ENCODE results near the gene TMEM119. TPM values are rescaled to one million over a fixed set of nuclear protein-coding genes. Genes with fewer than 3 reads are reported as not detected.

The TMEM119 gene
- total and polyA plus RNA-seq, 9 of the 15 experiments (the other 6 are each of a cell fraction or from before 2014, with no cell fraction given), result 0.18 TPM; not detected in 8

GRCh38 chr12:108565976-108566375 is 31.9 kb downstream of the TMEM119 start:
- peak; percentile 36 for TF ChIP-seq NFIC (IDR thresholded peaks at IDR 0.05)
- no peak for TF ChIP-seq ZBTB34 (CRISPR knock-in tag; IDR thresholded peaks at IDR 0.05)
- Histone ChIP-seq H3K27ac (ENCODE audit: extremely low read depth, low read depth, low read length) (no peak overlapping the region), H3K9ac (ENCODE audit: insufficient read depth in 1 of 2, low read depth in 2 of 2, low read length in 2 of 2) (no peak overlapping the region), H3K27me3 (ENCODE audit: control insufficient read depth in 2 of 2, insufficient read depth in 2 of 2, low read length in 2 of 2) (no peaks in the 10 kb centered on the region), H3K36me3 (ENCODE audit: control insufficient read depth, insufficient read depth, low read length) (peaks cover 52% of the 10 kb centered on the region), H3K9me3 (replicated peaks; ENCODE audit: control insufficient read depth, insufficient read depth, low read depth, low read length) (no peaks in the 10 kb centered on the region), H3K4me1 (replicated peaks in 1 of 2; ENCODE audit: control insufficient read depth in 2 of 2, insufficient read depth in 2 of 2, low read length in 2 of 2) (peaks cover 5 to 17% of the 10 kb centered on the region in 2 experiments), H3K4me3 (no peak overlapping the region), H3K9me1 (ENCODE audit: control insufficient read depth, insufficient read depth, low read length) (no peaks in the 10 kb centered on the region), H2AFZ (ENCODE audit: low read depth, low read length) (no peak overlapping the region), H3K4me2 (ENCODE audit: insufficient read depth, low read length) (no peak overlapping the region), H3K79me2 (ENCODE audit: control insufficient read depth, insufficient read depth, low read length) (peaks cover 30% of the 10 kb centered on the region), H4K20me1 (replicated peaks; ENCODE audit: control insufficient read depth, insufficient read depth, low read length) (no peaks in the 10 kb centered on the region)
- BruUV-seq (replicated peaks), result no TSS peak
- in situ Hi-C loops (cut with MboI) (loop anchor here (5.0 kb wide), 1 partner anchor 51 kb away; no protein-coding TSS in a partner anchor), intact Hi-C loops (cut with micrococcal nuclease) (no loop called here)
- WGBS (ENCODE audit: insufficient coverage, low coverage, missing lambda C conversion rate), result 93% methylated on average over 2 of the region's 2 CpGs
- DNase-seq (ENCODE audit: extremely low read depth in 1 of 4, low spot score in 3 of 4) (no peak), FAIRE-seq (no peak), ATAC-seq (no peak)
- CTCF ChIA-PET (ENCODE audit: low intra/inter-chr PET ratio), result no interaction called here
- POLR2A ChIA-PET, result interaction anchor here (0.8 to 1.1 kb wide), 3 partner anchors 11 to 75 kb away, joined by 3 to 5 read pairs (median 4); no protein-coding TSS in a partner anchor

- H3K36me3 ChIP-seq (ENCODE audit: control insufficient read depth, insufficient read depth, low read length), result peaks cover 52% of the 10 kb centered on the region
- no peak overlapping the region for H2AFZ ChIP-seq (ENCODE audit: low read depth, low read length)
- no peaks in the 10 kb centered on the region for H3K9me3 ChIP-seq (replicated peaks; ENCODE audit: control insufficient read depth, insufficient read depth, low read depth, low read length)
- H3K27me3 ChIP-seq (ENCODE audit: control insufficient read depth in 2 of 2, insufficient read depth in 2 of 2, low read length in 2 of 2), result no peaks in the 10 kb centered on the region
- H3K79me2 ChIP-seq (ENCODE audit: control insufficient read depth, insufficient read depth, low read length), result peaks cover 38% of the 10 kb centered on the region
- H3K27ac ChIP-seq (ENCODE audit: extremely low read depth, low read depth, low read length), result peak overlapping the region; percentile 85; the same call in 1 of the 3 replicates
- no peak for TF ChIP-seq ATF2 (CRISPR knock-in tag; IDR thresholded peaks at IDR 0.05)
- CTCF ChIA-PET (ENCODE audit: low intra/inter-chr PET ratio), result interaction anchor here (0.6 to 3.1 kb wide), 2 partner anchors 53 to 385 kb away, joined by 5 to 30 read pairs; no protein-coding TSS in a partner anchor
- WGBS (ENCODE audit: insufficient coverage, low coverage, missing lambda C conversion rate), result 83% methylated on average over 3 of the region's 3 CpGs
- no peak for DNase-seq (ENCODE audit: extremely low read depth in 1 of 4, low spot score in 3 of 4)
- FAIRE-seq, result no peak
- intact Hi-C loops (cut with micrococcal nuclease) (no loop called here), in situ Hi-C loops (cut with MboI) (loop anchor here (5.0 kb wide), 1 partner anchor 52 kb away; no protein-coding TSS in a partner anchor)
- no peak overlapping the region for H3K9ac ChIP-seq (ENCODE audit: insufficient read depth in 1 of 2, low read depth in 2 of 2, low read length in 2 of 2)
- H3K4me1 ChIP-seq (replicated peaks in 1 of 2; ENCODE audit: control insufficient read depth in 2 of 2, insufficient read depth in 2 of 2, low read length in 2 of 2), result peaks cover 5 to 17% of the 10 kb centered on the region in 2 experiments
- no TSS peak for BruUV-seq (replicated peaks)
- no peak for ATAC-seq
- no peaks in the 10 kb centered on the region for H3K9me1 ChIP-seq (ENCODE audit: control insufficient read depth, insufficient read depth, low read length)
- no peak overlapping the region for H3K4me2 ChIP-seq (ENCODE audit: insufficient read depth, low read length)
- POLR2A ChIA-PET, result interaction anchor here (0.7 to 1.3 kb wide), 5 partner anchors 11 to 1205 kb away, joined by 3 to 4 read pairs (median 4); no protein-coding TSS in a partner anchor
- H3K4me3 ChIP-seq, result no peak overlapping the region
- H4K20me1 ChIP-seq (replicated peaks; ENCODE audit: control insufficient read depth, insufficient read depth, low read length), result 0 out of 2 replicates have a peak, but pooled peaks cover 6% of the 10 kb centered on the region
Measured at GRCh38 chr12:108565146-108565545, 32.7 kb downstream of the TMEM119 start.
